KOPT-K1 (cell line): ENCODE measurements around the gene L3MBTL4.

ENCODE experiments used
- H3K27ac ChIP-seq: fragments of 200-600 bp; sonication (generic); 2 replicates; pipeline ENCODE4 v1.5.1; 2016; ENCODE audit warnings: antibody characterized with exemption, mild to moderate bottlenecking, low read depth, low read length; ENCODE audit not compliant: poor library complexity, severe bottlenecking
- H3K36me3 ChIP-seq: fragments of 200-600 bp; sonication (generic); 2 replicates; pipeline ENCODE4 v1.5.1; 2017; ENCODE audit warnings: antibody characterized with exemption, mild to moderate bottlenecking, low read length, moderate library complexity; ENCODE audit not compliant: insufficient read depth
- H3K9me3 ChIP-seq: fragments of 200-600 bp; sonication (generic); 2 replicates; pipeline ENCODE4 v1.5.1; 2017; ENCODE audit warnings: antibody characterized with exemption, low read length, mild to moderate bottlenecking; ENCODE audit not compliant: insufficient read depth, poor library complexity, severe bottlenecking

L3MBTL4 gene

DNA sequence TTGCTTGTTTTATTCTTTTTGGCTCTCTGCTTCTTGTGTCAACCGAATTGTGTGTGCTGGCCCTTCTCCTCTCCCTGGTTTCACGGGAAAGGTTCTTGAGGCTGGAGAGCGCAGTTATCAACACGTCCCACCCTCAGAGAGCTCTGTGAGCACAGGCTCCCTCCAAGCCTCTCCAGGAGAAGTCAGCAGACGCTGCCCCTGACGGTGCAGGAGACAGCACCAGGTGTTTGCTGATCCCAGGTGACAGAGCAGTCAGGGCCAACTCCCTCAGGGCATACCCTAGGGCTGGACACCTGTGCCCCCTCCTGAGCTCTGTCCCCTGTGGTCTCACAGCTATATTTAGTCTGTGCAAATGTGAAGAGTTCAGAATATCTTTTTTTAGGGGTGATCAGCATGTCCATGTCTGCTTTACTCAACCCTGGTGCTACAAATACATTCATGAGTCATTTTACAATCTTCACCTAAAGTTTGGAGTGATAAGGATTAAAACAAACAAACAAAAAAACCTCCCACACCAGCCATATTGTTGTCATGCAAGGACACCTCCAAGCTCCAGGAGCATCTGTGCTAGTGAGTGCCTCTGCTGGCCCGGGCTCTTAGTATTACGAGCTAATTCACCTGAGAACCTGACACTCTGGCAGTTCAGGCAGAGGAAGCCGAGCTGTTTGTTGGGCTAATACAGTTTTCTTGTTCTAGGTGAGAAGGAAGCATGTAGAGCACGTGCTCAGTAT is 453.4 kb downstream of the L3MBTL4 start:
- no peaks in the 10 kb centered on the region for H3K36me3 ChIP-seq
- no peak overlapping the region for H3K27ac ChIP-seq
- H3K9me3 ChIP-seq, result no peaks in the 10 kb centered on the region

DNA sequence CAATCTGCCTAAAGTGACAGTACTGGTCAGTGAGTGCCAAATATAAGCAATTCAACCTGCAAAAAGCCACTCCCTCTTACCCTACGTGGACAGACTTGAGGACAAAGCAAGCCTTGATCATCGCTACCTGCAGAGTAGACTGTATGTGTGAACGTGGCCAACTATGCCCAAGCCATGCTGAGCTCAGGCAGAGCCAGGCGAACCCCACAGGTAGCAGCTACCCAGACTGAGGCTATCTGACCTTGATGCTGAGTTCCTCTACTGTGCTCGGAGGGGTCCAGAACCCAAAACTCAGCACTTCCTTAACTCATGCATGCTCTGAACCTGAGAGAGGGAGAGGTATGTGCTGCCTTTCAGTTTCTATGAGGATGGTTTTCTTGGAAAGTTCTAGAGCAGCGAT is 455.9 kb downstream of the L3MBTL4 start:
- Histone ChIP-seq H3K36me3 (no peaks in the 10 kb centered on the region), H3K9me3 (no peaks in the 10 kb centered on the region), H3K27ac (no peak overlapping the region)

DNA sequence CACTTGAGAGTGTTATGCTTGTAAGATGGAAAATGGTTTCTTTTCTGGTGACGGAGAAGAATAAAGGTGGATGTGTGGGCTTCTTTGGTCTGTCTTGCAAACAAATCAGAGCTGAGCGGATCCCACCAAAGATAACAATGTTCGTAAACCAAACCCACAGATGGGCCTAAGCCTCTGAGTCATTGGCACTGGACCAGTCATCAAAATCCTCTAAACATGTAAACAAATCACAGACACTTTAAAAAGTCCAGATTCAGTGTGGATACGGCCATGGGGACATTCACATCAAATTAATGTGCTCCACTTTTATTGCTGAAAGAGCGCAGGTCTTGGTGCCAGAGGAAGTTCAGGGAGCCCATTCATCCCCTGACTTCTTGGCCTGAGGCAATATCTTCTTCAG is 458.9 kb downstream of the L3MBTL4 start:
- Histone ChIP-seq H3K36me3 (no peaks in the 10 kb centered on the region), H3K27ac (no peak overlapping the region), H3K9me3 (no peaks in the 10 kb centered on the region)

DNA sequence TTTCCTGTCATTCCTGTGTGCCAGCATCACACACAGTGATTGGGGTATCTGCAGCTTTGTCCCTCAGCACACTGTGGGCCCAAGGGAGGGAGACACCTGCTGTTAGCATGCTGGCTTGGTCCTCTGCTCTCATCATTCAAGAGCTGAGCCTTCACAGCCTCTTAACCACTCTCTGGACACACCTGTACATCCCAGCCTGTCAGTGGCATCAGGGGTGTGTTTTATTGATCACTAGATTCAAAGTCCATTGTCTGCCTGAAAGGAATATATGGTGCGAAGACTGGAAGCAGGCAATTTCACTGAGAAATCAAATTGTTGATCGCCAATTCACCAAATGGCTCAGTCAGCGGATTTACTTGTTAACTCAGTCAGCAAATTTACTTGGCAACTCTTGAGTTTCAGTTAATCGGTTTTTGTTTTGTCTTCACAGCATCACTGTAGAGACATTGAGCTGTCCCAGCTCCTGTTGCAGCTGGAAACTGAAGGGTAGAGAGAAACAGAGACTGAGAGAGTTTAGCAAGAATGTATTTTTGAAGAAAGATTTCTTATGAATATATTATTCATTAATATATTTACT is 463.1 kb downstream of the L3MBTL4 start:
- Histone ChIP-seq H3K27ac (no peak overlapping the region), H3K36me3 (no peaks in the 10 kb centered on the region), H3K9me3 (no peaks in the 10 kb centered on the region)

DNA sequence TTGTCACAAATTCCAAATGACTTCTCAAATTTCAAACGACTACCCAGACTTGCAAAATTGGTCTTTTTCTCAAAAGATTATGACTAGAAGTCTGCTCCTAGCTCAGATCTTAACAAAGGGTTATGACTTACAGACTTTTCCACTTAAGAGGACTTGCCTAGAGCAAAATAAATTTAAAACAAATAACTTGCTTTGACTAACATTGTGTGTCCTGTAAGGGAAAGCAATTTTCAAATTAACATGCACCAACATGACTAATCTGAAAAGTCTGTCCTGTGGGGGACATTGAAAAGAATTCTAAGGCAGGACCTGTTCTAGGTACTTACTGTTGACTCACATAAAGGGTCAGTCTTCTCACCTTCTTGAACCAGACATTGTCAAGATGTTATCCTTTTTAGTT is 465.9 kb downstream of the L3MBTL4 start:
- no peaks in the 10 kb centered on the region for H3K36me3 ChIP-seq
- no peak overlapping the region for H3K27ac ChIP-seq

DNA sequence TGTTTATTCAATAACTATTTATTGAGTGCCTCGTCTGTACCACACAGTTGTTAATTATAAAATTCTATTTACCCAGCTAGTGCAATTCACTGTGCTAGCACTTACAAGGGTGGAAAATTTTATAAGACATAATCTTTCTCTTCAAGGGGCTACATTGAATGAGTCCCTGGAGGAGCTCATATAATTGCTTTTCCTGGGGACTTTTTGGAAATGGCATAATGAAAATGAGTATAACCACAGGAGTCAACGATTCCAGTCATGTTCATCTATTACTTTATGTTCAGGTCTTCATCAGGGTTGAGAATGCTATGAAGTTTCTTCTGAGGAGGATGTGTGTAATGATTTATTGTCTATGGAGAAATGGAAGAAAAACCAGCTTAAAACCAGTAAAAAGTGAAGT is 466.5 kb downstream of the L3MBTL4 start:
- no peaks in the 10 kb centered on the region for H3K36me3 ChIP-seq
- no peaks in the 10 kb centered on the region for H3K9me3 ChIP-seq
- no peak overlapping the region for H3K27ac ChIP-seq

More for the DNA sequence above, 465.9 kb downstream of the L3MBTL4 start:
- no peaks in the 10 kb centered on the region for H3K9me3 ChIP-seq

DNA sequence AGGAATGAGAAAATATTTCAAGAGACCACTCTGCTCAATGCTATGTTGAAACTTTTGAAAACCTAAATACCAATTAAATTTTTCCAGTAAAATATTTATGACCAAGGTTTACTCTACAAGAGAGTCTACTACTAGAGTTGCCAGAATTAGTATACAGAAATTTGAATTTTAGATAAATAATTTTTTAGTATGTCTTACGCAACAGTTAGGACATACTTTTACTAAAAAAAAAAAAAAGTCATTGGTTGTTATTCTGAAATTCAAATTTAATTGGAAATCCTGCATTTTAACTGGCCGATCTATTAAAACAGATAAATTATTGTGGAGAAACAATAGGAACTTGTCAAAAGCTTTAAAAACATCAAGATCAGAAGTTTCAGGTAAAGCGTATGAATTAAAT is 470.3 kb downstream of the L3MBTL4 start:
- Histone ChIP-seq H3K27ac (no peak overlapping the region), H3K36me3 (no peaks in the 10 kb centered on the region), H3K9me3 (no peaks in the 10 kb centered on the region)

DNA sequence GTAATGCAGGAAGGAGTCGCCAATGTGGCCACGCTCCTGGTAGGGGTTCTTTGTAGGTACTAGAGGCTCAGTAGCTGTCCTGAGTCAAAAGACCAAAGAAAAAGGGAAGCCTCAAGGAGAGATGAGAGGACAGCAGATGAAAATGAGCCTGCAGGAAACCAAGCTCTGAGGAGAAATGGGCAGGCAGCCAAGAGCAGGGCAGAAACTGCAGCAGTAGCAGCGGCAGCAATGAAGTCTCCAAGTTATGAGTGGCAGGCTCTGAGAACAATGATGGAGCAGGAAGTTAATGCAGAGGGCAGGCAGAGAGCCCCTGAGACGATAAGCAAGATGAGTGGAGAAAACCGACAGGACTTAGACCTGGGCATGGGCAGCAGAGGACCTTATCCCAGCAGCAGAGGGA is 471.2 kb downstream of the L3MBTL4 start:
- Histone ChIP-seq H3K9me3 (no peaks in the 10 kb centered on the region), H3K27ac (no peak overlapping the region), H3K36me3 (no peaks in the 10 kb centered on the region)

DNA sequence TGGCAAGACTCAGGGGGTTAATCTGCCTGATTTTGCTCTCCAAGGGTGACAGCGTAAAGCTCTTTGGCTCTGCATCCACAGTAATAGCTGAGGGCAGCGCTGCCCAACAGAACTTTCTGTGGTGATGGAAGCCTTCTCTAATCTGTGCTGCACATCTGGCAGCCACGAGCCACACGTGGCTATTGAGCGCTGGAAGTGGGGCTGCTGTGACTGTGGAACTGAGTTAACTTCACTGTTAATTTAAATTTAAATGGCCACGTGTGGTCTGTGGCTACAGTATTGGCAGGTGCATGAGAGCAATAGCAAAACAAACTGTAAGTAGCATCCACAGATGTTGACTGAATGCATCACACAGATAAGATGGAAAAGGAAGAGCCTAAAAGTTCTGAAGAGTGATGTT is 472.1 kb downstream of the L3MBTL4 start:
- Histone ChIP-seq H3K9me3 (no peaks in the 10 kb centered on the region), H3K27ac (no peak overlapping the region), H3K36me3 (no peaks in the 10 kb centered on the region)

DNA sequence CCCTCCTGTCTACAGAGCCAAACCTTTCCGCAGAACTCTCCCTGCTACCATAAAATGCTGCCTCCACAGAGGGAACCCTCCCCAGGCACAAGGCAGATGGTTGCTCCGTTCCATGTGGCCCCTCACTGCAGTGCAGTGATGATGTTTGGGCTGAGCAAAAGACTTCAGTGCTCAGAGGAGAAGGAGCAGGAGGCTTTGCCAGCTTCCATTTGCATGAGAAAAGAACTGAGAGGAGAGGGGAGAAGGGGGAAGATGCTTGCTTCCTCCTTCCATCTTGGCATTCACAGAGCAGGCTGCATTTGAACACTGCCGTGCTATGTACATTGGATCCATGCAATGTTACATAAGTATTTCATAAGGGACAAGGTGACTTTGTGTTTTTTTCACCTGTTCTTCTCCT is 472.8 kb downstream of the L3MBTL4 start:
- Histone ChIP-seq H3K27ac (no peak overlapping the region), H3K9me3 (no peaks in the 10 kb centered on the region), H3K36me3 (no peaks in the 10 kb centered on the region)

DNA sequence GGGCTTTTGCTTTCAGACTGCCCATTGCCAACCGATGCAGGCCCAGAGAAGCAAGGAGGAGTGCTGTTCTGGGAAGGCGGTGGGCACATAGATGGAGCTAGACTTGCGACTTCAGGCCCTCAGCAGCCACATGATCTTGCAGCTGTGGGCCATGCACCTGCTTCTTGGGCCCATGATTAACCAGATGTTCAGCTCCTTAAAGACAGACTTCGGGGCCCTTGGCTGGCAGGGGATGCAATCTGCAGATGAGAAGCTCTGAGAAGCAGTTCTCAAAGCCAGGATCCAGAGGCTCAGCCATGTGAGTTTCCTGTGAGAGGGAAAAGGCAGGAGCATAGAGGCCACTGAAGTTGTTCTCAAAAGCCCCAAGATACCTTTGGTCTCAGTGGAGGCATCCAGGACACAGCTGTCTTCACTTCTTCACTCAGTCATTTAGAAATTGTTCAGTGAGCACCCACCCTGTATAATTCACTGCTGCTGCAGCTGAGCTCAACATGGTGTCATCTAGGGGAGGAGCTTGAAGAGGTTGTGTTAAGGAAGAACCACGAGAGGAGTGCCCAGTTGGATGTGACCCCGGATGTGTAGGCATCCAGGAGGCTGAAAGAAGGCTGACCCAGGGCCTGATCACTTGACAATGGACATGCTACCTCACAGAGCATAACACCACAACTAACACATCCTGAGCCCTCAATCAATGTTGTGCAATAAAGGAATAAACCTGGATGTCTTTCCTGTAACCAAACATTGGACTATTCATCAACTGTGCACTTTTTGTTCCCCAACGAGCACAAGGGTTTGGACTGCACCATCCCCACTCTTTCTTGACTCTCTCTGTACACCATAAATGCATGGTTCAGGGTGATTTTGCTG is 474.7 kb downstream of the L3MBTL4 start:
- no peaks in the 10 kb centered on the region for H3K9me3 ChIP-seq

DNA sequence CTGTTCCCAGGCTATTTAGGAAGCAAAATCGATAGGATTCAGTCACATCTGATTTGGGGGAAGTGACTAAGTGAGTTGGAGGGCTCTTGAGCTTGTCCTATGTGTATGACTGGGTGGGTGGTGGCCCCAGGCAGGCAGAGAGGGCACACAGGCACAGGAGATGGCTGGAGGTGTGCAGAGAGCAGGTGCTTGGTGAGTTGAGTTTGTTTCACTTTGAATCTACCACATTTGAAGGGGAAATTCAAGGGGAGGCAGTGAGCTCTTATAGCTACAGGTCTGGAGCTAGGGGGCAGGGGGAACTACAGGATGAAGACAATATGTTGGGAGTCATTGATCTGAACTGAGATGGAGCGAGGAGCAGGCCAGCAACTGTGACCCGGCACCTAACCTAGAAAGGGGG is 476.9 kb downstream of the L3MBTL4 start:
- Histone ChIP-seq H3K27ac (no peak overlapping the region), H3K9me3 (no peaks in the 10 kb centered on the region), H3K36me3 (no peaks in the 10 kb centered on the region)

More for the DNA sequence above, 474.7 kb downstream of the L3MBTL4 start:
- Histone ChIP-seq H3K27ac (no peak overlapping the region), H3K36me3 (no peaks in the 10 kb centered on the region)

DNA sequence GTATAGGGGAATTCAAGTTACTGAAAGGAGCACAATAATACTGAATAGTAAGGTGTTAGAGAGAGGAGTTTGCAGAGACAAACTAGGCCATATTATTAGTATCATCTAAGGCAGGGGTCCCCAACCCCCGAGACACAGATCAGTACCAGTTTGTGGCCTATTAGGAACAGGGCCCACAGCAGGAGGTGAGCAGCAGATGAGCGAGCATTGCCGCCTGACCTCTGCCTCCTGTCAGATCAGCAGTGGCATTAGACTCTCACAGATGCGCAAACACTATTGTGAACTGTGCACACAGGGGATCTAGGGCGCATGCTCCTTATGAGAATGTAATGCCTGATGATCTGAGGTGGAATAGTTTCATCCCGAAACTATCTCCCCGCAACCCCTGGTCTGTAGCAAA is 477.6 kb downstream of the L3MBTL4 start:
- Histone ChIP-seq H3K9me3 (no peaks in the 10 kb centered on the region), H3K27ac (no peak overlapping the region), H3K36me3 (no peaks in the 10 kb centered on the region)

DNA sequence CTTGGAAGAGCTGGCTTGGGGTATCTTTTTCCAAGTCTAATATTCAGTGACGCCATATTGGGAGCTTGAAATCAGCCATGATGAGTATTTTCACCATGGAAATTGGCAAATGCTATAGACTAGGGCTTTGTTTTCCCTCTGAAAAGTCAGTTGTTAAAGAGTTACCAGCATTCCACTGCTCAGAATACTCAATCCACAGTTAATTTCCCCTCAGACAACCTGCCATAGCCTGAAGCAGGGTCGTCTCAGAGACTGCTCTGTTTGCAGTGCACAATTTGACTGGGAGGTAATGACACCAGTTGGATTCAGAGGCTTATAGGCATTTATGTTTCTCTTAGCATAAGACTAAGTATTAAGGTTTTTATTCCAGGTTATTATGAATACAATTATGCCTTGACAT is 483.9 kb downstream of the L3MBTL4 start:
- Histone ChIP-seq H3K9me3 (peaks cover 6% of the 10 kb centered on the region), H3K27ac (no peak overlapping the region), H3K36me3 (no peaks in the 10 kb centered on the region)

DNA sequence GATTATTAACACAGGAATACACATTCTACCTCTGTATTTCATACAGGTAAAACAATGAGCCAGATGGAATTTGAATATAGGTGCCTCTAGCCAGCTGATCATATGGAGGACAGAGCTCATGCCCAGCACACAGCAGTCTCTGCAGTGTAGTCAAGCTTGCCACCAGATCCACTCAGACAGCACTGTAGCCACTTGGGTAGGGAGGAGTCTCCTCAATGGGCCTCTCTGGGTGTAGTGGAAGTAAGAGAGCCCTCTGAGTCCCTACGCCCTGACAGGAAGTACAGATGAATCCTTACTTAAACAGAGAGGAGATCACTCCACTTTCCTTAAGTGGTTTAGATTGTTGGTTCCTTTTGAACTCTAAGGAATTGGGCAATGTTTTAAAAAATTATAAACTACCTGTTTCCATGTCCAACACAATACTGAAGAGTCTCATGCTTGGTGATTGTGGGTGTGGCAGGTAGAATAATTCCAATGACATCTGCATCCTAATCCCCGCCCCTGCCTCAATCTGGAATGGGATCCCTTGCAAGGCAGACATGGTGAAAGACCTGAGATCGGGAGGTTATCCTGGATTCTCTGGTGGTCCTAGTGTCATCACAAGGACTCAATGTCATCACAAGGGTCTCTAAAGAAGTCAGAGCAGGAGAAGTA is 496.4 kb downstream of the L3MBTL4 start:
- Histone ChIP-seq H3K27ac (no peak overlapping the region), H3K36me3 (no peaks in the 10 kb centered on the region), H3K9me3 (no peaks in the 10 kb centered on the region)
